GM19468 (cell line): ENCODE measurements around the gene TESK2.

Experiments
- ATAC-seq: cut with Tn5 transposase; IDR thresholded peaks from one replicate; pipeline ENCODE4 v1.9.1; 2021; ENCODE audit warnings: mild to moderate bottlenecking, moderate library complexity, moderate number of reproducible peaks; ENCODE audit not compliant: unreplicated experiment; ENCODE audit errors: extremely low read depth

The TESK2 gene

DNA sequence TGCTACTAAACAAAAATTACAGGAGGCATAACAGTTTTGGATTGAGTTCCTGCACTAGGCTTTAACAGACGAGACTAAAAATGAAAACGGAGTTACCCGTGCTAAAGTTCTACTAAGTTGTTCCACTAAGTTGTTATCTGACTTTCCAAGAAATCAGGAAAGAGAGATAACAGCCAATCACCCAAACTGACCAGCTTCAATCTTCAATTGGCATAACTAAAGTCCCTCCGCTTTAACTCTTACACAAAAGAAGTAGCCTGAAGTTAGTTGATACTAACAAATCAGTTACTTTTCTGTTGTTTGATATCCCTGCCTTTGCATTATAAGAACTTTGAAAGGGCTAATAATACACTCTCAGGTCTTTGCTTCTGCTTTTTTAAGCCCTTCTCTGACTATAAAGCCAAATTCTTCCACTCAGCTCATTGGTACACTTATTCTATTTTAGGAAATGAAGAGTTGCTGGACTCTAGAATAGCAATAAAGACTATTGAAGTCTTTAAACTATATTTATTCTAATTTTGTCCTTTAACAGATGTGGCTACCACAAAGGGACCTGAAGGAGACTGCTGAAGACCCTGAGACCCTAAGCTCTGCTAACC lies 61.3 kb downstream of the TESK2 start:
- no peak for ATAC-seq

DNA sequence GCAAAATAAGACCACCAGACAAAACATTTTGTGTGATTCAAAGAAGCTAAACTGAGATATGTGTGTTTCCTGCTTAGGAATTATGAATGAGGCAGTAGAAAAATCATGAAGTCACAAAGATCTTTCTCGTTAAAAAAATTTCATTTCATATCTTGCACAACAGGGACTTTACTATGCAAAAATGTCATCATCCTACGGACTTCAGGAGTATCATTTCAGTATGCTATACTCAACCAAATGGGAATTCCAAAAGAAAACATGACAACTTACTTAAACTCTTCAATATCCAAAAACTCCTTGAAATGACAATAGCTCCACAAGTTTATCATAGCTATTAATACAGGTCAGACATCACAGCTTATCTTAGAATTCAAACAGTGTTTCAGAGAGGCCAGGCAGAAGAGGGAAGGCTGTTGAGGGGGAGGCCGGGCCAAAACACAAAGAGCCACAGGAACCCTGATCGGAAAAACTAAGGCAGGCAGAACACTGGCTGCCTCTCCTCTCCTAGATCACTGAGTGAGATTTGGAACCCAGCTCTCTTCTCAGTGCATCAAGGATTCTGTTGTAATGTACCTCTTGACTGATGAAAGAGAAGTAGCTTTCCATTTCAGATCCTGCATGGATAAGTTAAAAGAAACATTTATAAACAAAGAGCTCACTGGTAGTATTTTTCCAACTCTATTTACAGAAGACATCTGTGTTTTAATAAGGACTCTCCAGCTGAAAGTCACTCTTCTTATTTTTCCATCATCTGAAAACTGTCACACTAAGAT lies 66.9 kb downstream of the TESK2 start:
- no peak for ATAC-seq

DNA sequence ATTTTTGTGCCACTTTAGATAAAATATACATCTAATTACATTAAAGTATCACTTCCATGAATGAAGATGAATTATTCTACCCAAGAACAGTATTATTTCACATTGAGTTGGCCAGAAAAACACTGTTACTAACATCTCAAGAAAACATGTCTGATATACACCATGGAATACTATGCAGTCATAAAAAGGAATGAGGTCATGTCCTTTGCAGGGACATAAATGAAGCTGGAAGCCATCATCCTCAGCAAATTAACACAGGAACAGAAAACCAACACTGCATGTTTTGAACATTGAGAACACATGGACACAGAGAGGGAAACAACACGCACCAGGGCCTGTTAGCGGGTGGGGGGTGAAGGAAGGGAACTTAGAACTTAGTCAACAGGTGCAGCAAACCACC lies 69.0 kb downstream of the TESK2 start:
- ATAC-seq, result no peak

DNA sequence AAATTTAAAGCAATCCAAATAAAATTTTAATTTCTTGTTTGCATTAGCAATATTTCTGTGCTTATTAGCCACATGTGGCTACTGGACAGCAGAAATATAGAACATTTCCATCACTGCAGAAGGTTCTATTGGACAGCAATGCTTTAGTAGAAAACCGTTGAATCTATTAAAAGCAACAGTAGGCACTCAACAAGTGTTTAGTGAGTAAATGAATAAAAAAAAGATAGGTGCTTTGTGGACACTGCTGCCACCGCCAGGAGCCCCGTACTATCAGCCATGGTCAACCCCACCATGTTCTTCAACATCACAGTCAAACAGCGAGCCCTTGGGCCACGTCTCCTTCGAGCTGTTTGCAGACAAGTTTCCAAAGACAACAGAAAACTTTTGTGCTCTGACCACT lies 76.2 kb downstream of the TESK2 start:
- ATAC-seq, result no peak

GRCh38 chr1:45412899-45413298 lies 78.1 kb downstream of the TESK2 start:
- no peak for ATAC-seq

DNA sequence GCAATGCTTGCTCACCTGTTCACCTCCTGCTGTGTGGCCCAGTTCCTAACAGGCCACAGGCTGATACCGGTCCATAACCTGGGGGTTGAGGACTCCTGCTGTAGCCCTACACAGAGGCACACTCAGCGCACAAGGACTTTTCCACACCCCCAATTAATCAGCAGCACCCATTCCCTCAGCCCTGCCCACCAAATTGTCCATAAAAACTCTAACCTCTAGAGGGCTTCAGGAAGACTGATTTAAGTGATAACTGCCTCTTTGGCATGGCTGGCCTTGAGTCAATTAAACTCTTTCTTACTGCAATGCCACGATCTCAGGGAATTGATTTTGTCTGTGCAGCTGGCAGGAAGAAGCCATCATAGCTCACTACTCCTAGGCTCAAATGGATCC lies 79.5 kb downstream of the TESK2 start:
- no peak for ATAC-seq

DNA sequence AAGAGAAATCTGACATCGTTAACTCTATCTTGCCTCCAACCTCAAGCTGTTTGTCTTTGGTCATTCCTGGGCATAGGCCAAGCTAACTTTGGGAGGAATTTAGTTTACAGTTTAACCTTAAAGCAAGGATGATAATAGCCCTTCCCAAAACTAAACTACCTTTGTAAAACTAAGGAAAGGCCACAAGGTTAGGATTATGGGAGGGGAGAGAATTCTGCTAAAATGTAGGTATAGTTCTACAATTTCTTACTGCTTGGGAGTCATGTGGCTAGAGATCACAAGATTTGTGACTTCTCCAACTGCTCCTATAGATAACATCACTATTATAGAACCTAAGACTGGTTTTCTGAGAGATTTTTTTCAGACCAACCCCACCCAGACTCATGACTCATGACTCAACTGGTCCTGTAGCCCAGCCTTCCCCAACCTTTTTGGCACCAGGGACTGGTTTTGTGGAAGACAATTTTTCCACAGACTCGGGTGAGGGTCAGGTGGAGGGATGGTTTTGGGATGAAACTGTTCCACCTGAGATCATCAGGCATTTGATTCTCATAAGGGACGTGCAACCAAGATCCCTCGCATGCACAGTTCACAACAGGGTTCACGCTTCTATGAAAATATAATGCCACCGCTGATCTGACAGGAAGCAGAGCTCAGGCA lies 80.0 kb downstream of the TESK2 start:
- no peak for ATAC-seq

DNA sequence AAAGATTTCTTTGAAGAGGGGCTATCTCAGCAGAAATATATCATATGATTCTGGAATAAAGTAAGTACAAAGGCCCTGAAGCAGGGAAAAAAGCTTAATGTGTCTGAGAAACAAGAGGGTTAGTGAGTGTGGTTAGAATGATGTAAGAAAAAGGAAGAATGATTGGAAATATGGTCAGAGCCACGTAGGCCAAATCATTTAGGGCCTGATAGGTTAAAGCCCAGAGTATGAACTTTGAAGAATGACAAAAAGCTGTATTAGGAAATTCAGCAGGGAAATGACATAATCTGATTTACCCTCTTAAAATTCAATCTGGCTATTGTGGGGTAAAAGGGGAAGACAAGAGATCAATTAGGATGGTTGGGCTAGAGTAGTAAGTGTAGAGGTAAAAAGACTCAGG lies 81.7 kb downstream of the TESK2 start:
- ATAC-seq, result no peak

DNA sequence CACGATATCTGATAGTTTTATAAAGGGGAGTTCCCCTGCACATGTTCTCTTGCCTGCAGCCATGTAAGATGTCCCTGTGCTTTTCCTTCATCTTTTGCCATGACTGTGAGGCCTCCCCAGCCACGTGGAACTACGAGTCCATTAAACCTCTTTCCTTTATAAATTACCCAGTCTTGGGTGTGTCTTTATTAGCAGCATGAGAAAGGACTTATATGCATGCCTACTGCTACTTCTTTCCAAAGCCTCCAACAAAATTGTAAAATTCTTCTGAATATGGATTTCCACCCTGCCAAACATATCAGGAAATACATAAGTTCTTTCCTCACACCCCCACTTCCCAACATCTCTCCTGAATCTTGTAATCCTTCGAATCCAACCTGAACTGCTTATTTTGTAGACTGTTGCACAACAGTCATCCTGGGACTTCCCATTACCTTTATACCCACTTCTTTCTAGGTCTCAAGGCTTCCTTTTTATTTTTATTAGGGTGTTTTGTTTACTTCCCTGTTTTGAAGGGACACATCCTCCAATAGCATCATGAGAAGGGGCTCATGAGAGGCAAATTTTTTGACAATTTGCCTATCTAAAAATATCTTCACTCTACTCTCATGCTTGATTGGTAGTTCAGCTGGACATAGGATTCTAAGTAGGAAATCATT lies 83.2 kb downstream of the TESK2 start:
- no peak for ATAC-seq

DNA sequence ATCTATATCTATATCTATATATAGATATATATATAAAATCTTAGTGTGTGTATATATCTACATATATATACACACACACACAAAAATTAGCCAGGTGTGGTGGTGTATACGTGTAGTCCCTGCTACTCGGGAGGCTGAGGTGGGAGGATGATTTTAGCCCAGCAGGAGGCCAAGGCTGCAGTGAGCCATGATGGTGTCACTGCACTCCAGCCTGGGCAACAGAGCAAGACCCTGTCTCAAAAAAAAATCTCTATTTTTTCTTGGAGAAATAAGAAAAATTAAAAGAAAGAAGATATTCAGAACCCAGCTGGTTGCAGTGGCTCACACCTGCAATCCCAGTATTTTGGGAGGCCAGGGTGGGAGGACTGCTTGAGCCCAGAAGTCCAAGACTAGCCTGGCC lies 85.3 kb downstream of the TESK2 start:
- ATAC-seq, result no peak

DNA sequence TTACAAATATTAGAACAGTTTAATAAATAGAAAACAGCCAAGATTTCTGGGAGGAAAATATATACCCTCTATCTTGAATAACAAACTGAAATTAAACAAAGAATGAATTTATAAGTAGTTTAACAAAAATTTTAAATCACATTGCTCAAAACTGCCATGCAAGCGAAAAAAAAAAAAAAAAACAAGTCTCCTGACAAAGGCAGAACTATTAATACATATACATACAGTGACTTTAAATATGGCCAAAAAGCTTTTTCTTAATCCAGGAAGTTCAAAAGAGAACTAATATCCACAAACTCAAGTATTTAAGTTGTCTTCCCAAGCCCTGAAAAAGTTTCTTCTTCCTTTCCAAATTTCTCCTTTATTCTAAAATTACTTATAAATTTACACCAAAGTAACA lies 87.2 kb downstream of the TESK2 start:
- no peak for ATAC-seq

- no peak for ATAC-seq
Observed at GRCh38 chr1:45403298-45403697, 87.7 kb downstream of the TESK2 start.

- ATAC-seq, result no peak
Observed at GRCh38 chr1:45401524-45401923, 89.4 kb downstream of the TESK2 start.

- ATAC-seq, result no peak
Observed at GRCh38 chr1:45400049-45400448, 90.9 kb downstream of the TESK2 start.

- ATAC-seq, result no peak
Observed at GRCh38 chr1:45397285-45397684, 93.7 kb downstream of the TESK2 start.

DNA sequence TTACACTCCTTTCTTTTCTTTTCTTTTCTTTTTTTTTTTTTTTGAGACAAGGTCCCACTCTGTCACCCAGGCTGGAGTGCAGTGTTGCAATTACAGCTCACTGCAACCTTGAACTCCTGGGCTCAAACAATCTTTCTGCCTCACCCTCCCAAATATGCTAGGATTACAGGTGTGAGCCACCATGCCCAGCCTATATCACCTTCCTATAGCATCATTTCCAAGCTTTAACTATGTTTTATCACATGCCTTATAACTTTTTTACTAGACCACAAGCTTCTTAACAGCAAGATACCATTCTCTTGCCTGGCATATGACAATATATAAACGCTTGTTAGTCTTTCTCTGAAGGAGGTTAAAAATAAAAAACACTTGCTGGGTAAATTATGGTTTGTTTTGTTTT lies 95.4 kb downstream of the TESK2 start:
- ATAC-seq, result no peak

- no peak for ATAC-seq
Observed at GRCh38 chr1:45395051-45395450, 95.9 kb downstream of the TESK2 start.

DNA sequence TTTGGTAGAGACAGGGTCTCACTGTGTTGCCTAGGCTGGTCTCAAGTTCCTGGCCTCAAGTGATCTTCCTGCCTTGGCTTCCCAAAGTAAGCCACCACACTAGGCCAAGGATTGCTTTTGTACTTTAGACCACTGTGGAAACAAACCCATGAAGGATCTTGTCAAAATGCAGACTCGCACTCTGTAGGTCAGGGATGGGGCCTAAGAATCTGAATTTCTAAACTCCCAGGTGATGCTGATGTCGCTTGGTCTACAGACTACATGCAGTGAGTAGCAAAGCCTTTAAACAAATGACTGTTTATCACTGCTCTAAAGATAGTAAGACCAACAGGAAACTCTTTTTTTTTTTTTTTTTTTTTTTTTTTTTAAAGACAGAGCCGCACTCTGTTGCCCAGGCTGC lies 96.6 kb downstream of the TESK2 start:
- peak; percentile 32 for ATAC-seq

- ATAC-seq, result no peak
Observed at GRCh38 chr1:45393718-45394302, 97.2 kb downstream of the TESK2 start.

- no peak for ATAC-seq
Observed at GRCh38 chr1:45386219-45386618, 104.7 kb downstream of the TESK2 start.

GRCh38 chr1:45385302-45385701 lies 105.7 kb downstream of the TESK2 start:
- ATAC-seq, result no peak
